ENCODE data around the gene NR1H4.
"Not testable (repeated sequence)": the region's sequence is repeated elsewhere in the genome, so short reads cannot be mapped to it uniquely, and the experiment has no call there.

NR1H4 gene

DNA sequence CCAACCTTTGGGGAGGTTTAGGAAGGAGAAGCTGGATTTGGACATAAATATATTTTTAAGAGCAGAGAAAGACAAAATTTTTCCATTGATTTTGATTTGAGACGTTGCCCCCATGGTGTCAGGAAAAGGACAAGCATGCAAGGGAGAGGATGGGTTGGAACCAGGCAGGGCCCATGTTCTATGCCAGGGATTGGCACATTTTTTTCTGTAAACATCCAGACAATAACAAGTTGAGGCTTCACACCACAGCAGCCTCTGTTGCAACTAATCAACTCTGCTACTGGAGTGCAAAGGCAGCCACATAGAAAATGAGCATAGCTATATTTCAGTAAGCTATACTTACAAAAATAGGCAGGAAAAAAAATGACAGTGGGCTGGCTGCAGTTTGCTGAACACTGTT, 44.7 kb downstream of the NR1H4 start:
- DNase-seq, result no peak

DNA sequence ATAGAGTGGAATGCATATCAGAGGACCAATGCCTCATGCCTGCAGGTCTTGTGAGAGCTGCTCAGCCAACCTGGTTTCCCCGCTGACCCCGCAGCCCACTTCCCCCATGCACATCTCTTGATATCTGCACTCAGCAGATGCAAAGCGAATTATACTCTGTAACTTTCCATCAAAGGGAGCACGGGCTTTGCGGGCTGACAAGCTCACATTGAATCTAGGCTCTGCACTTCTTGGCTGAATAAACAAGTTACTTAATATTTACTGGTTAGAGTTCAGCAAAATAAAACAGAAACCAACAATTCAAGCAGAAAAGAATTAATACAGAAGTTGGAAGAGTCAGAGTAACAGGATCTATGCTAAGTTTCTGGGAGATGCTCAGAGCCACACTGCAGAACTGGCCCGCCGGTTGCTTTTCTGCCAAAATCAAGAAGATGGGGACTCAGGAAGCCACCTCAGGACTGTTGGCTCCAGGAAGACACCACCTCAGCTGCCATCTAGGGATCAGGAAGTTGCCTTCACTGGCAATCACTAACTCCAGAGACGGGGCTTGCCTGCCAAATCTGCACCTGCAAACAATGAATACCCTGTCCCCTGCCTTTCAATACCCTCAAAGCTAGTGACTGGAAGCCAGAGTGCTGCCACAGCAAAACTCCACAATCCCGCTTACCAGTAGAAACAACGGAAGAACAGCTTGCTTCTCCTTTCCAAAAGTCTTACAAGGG, 46.5 kb downstream of the NR1H4 start:
- no peak for DNase-seq

DNA sequence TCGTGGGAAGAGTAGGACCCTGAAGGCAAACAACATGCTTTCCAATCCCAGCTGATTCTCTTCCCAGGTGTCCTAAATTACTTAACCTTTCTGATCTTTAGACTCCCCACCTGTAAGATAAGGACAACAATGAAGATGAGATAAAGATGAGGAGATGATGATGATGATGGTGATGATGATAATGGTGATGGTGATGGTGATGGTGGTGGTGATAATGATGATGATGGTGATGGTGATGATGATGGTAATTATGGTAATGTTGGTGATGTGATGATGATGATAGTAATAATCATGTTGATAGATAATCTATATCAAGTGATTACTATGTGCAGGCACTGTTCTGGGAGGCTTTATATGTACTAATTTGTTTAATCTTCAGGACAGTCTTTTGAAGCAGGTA, 48.3 kb downstream of the NR1H4 start:
- DNase-seq, result no peak

DNA sequence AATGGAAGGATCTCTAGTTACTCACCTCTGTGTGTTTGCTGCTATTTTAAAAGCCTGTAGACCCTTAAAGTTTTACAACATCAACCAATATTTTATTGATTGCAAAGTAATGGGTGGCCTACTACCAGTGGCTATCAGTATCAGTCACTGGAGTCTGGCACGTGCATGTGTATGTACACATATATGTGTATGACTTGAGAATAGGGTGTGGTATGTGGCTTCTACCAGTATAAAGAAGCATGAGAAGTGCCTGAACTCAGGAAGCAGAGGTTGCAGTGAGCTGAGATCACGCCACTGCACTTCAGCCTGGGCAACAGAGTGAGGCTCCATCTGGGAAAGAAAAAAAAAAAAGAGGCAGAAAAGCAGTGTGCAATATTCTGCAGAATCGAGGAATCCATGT, 54.4 kb downstream of the NR1H4 start:
- DNase-seq, result no peak

DNA sequence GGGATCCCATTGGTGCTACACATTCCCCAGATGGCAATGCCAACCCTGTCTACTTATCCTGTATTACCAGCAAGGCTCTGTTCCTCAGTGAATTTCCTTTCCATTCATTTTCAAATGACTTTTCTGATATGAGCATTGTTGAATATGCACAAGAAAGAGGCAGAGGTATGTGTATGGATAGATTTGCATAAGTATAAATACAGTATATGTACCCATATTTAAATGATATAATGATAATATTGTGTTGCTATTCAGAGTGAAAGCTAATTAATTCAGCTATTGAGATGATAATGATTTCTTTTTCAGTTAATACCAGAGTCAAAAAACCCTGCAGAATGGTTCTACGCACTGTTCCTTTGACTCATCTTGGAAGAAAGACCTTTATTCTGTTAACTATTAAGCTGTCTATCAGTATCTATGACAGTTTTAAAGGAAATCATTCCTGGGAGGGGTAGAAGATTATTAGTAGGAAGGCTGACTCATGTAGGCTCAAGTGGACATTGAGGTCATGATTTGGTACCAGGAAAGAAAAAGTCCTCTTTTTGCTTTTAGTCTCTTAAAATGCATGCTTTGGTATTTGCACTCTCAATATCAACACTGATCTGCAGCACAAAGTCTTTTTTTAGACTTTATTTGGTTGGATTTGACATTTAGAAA, 54.9 kb downstream of the NR1H4 start:
- no peak for DNase-seq

DNA sequence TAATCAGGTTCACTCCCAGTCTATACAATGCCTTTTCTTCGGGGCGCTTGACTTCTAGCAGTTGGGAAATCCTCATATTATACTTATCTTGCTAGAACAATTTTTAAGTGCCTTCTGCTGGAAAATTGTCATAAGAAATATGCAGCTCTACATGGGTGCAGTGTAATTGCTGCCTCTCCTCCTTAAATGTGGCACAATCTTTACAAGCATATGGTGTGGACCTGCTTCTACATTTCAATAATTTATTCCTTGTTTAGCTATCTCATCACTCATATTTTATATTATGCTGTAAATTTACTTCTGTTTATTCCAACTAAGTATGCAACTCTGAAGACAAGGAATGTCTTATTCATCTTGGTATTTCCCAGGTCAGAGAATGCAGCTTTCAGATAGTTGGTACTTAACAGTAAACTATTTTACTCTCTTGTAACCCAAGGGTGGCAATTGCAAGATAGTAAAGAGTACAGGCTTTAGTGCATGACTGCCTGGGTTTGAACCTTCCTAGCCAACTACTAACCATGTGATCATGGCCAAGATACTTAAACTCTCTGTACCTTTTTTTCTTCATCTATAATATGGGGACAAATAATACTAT, 56.2 kb downstream of the NR1H4 start:
- no peak for DNase-seq

DNA sequence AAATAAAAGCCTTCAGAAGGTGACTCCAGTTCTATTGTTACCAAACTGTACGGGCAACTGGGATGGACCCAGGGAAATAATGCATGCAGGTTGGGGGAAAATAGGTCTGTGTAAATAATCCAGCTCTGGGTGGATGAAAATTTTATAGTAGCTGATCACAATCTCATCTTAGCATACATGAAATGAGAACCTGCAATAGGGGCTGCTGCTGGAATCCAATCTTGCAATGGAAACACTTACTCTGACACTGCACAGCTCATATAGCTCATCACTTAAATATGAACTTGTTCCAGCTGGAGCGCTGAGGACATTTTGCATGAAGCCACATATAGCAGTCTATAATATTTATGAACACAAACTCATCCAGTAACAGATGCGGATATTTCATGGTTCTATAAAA, 59.7 kb downstream of the NR1H4 start:
- DNase-seq, result no peak

DNA sequence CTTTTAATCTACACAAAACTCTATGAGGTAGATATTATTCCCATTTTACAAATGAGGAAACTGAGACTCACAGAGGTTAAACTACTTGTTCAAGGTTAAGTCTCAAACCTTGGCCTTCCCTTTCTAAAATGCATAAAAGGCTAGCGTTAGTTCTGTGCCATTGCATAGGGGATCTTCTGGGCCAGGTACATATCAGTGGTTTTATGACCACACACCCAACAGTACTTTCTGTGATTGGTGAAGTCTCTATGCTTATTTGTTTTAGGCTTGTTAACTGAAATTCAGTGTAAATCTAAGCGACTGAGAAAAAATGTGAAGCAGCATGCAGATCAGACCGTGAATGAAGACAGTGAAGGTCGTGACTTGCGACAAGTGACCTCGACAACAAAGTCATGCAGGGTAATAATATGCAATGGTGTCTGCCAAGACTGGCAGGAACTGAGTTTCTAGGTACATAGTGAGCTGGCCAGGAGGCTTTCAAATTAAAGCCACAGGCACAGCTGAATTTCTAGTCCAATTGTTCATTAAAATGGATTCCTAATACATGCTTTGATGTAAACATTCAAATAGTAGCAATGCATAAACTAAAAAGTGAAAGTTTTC, 61.1 kb downstream of the NR1H4 start:
- no peak for DNase-seq

DNA sequence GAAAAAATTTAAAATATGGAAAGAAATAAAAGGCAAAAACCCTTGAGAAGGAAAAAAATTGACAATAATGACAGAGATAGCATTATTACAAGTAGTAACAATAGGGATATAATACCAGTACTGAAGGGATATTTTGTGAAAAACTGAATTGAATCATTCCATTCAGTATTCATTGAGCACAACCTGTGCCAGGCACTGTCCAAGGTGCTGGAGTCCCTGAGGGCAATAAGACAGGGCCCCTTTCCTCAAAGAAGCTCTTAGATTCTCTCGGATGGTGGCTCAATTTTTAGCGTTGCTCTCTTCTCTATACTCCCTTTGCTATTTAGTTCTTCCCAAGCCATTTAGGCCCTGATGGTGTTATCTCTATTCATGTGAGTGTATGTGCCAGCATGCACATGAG, 65.5 kb downstream of the NR1H4 start:
- DNase-seq, result no peak

DNA sequence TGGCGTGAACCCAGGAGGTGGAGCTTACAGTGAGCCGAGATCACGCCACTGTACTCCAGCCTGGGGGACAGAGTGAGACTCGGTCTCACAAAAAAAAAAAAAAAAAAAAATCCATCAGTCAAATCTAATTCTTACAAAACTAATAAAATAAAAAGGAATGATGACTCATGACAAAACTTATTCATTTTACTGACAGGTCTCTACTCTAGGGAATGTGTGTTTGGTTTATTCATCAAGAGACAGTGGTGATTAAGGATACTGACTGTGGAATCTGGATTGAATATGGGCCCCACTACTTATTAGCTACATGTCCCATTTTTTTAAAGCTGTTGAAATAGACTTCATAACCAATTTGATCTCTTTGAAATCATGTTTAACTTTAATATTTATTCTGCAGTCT, 70.5 kb downstream of the NR1H4 start:
- no peak for DNase-seq

DNA sequence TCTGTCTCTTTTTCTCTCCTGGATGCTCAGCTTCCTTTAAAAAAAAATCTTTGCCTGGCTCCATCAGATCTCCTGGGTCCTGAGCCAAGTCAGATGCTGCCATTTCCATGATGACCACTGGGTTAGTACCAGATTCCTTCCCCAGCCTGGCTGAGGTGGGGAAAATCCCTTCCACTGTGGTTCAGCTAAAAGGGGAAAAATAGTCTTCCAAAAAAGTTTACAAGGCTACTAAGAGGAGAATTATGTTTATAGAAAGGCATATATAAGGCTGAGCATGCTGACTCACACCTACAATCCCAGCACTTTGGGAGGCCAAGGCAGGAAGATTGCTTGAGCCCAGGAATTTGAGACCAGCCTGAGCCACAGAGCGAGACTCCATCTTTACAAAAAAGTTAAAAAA, 71.4 kb downstream of the NR1H4 start:
- DNase-seq, result no peak

DNA sequence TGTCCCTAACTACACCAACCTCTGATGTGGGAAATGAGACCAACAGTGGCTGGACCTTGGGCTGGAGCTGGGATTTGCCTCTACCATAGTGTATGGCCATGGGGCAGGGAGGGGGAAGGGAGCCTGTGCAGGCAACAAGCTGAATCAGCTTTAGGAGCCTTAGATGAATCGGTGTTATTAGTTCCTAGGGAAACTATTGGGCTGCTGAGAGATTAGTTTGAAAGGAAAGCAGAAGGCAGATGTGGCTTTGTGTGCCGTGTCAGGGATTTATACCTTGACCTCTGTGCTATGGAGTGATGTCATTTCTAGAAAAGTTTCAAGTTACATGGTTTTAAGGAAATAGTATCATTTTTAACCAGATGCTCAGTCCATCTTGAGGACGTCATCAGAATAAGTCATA, 80.3 kb downstream of the NR1H4 start:
- DNase-seq, result no peak

DNA sequence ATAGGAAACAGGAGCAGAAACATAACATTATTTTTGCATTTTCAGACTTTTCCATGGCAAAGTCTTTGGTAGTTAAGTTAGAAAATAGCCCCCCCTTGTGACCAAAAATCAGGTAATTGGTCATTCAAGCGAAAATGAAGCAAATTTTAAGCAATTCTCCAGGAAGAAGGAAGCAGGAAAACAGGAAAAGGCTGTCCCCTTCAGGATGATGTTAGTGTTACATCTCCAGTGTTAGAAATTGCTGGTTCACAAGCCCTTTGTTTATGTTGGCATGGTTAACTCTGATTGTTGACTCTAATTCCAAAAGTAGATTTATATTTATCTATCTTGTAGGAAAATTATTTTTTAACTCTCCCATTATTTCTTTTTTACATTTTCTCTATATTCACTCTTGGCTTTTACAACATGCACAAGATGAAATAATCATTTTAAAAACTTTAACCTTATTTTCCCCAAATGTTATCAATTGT, 81.0 kb downstream of the NR1H4 start:
- DNase-seq, result no peak

DNA sequence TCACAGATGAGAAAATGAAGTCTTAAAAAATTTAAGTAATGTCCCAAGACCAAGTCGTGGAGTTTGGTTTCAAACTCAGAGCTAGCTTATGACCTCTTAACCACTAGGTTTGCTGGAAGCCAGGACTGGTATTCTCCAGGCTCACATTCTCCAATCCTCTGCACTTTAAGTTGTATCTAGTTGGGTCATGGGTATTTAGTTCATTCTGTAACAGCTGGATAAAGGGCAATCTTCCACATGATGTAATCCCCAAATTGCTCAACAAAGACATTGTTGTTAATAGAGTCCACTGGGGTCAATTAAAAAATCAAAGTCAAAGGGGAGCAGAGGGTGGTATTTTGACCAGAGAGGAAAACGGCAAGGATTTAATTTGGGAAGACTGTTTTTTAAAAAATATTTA, 82.1 kb downstream of the NR1H4 start:
- no peak for DNase-seq

DNA sequence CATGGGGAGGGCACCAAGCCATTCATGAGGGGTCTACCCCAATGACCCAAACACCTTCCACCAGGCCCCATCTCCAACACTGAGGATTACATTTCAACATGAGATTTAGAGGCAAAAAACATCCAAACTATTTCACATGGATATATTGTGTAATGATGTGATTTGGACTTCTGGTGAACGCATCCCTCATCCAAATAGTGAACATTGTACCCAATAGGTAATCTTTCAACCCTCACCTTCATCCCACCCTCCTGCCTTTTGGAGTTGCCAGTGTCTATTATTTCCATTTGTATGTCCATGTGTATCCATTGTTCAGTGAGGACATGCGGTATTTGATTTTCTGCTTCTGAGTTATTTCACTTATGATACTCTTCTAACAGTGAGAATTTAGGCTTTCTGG, 83.7 kb downstream of the NR1H4 start:
- no peak for DNase-seq

DNA sequence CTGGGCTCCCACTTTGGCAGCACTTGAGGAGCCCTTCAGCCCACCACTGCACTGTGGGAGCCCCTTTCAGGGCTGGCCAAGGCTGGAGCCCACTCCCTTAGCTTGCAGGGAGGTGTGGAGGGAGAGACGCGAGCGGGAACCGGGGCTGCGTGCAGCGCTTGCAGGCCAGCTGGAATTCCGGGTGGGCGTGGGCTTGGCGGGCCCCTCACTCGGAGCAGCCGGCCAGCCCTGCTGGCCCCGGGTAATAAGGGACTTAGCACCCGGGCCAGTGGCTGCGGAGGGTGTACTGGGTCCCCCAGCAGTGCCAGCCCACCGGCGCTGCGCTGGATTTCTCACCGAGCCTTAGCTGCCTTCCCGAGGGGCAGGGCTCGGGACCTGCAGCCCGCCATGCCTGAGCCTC, 85.6 kb downstream of the NR1H4 start:
- DNase-seq, result not testable (repeated sequence)

DNA sequence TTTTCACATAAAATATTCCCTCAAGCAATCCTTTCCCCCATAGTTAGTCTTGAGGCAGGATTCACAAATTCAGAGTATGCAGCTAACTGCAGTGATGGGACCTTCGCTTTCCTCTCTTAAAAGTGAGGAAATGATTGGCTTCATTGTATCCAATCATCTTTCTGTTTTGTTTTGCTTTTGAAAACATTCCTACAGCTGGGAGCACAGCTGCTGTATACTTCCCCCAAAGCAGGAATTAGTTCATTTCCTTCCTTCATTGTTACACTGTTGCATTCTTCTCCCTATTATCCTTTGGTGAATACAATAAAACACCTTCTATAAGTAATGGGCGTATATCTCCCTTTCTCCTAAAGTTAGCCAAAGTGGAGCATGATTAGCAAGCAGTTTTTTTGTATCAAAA, 90.4 kb downstream of the NR1H4 start:
- no peak for DNase-seq

DNA sequence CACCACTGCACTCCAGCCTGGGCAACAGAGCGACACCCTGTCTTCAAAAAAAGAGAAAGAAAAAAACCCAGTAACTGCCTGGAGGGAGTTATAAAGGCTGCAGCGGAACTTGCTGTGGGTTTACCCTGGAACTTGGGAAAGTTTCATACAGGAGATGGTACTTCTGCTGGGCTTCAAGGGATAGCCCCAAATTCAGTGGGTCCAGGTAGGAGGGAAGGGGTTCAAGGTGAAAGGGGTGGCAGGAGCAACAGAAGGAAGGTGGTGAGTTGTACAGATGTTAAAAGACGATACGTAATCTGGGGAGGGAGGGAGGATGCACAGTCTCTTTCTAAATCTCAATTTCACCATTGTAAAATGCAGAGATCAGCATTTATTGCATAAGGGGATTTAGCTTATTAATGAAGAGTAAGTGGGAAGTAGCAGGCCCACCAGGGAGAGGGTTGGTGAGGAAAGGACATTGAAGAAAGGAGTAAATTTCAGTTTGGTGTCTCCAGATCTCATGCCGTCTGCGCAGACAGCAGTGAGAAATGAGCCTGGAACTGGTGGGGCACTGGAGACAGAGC, 91.3 kb downstream of the NR1H4 start:
- DNase-seq, result no peak

DNA sequence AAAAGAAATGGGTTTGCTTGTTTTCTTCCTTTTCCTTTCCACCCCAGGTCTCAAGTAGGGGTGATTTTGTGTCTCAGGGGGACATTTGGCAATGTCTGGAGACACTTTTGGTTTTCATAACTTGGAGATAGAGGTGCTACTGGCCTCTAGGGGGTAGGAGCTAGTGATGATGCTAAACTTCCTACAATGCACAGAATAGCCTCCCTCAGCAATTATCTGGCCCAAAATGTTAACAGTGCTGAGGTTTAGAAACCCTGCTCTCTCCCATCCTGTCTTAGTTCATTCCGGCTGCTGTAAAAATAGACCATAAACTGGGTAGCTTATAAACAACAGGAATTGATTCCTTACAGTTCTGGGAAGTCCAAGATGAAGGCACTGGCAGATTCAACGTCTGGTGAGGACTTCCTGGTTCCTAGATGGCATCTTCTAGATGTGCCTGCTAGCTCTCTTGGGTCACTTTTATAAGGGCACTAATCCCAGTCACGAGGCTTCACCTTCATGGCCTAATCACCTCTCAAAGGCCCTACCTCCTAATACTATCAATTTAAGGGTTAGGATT, 92.4 kb downstream of the NR1H4 start:
- DNase-seq, result no peak

DNA sequence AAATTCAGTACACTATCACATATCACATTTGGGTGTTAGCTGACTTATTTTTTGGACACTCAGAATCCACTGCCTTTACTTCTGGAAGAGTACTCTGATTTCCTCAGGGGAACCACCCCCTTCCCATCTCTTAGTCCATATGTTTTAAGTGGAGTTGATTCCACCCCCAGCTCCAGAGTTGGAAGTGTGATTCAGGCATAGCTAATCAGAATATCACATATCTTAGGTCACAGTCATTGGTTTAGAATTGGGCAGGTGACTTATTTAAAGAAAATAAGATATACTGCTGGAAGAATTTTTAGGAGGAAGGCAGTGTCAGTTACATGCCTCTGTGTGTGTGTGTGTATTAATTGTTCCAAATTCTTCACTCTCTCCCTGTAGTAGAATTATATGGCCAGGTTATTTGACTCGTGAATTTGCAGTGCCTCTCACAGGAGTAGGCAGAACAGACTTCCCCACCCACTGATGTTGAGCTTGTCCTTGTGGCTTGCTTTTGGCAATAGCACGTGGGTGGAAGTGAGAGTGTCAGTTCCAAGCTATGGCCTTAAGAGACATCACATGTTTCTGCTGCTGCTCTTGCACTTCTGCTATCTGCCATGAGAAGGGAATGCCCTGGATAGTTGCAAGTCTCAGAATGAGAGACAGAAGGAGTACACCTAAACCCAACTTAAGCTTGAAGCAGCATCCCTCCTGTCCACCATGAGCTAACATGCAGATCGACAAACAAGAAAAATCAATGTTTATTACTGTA, 93.4 kb downstream of the NR1H4 start:
- no peak for DNase-seq

DNA sequence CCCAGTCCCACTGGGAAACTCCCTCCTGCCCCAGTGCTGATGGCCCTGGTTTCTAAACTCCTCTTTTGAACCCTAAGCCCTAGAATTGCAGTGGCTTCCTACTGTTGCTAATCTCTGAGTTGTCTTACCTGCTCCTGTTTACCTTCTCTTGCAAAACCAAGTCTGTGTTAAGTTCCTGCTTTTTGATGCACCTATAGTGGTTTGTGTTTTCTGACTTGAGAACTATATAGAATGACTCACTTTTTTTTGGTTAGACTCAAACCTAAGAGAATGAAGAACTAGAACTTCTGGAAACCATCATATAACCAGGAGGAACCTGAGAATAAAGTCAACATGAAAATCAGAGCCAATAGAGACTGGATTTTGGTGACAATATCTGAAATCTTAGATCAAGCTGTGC, 94.3 kb downstream of the NR1H4 start:
- DNase-seq, result no peak

DNA sequence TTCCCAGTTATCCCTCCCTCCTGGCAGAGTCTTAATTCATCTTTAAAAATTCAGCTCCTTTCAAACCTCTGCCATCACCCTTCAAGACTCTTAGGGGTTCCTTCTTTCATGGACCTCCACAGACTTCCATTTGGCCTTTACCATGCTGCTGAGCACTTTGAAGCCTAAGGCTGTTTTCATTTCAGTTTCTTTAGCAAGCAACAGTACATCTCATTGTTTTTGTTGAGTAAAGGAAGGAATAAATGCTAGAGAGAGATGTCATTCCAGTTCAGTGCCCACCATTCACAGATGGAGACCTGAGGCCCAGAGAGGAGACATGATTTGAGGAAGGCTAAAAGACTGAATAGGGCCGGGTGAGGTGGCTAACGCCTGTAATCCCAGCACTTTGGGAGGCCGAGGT, 98.5 kb downstream of the NR1H4 start:
- no peak for DNase-seq
